ENCODE results near the gene FAM180A.

GRCh38 chr7:135734343-135734689, 14.3 kb downstream of the FAM180A start:
- TF ChIP-seq MXI1 (IDR thresholded peaks at IDR 0.05; ENCODE audit: low read depth, low read length) (no peak), ZNF609 (CRISPR knock-in tag; IDR thresholded peaks at IDR 0.05; ENCODE audit: borderline replicate concordance) (no peak), CTCF (IDR thresholded peaks at IDR 0.05 in 2 of 3, conservative IDR thresholded peaks at IDR 0.05 in 1 of 3; ENCODE audit: insufficient read depth in 2 of 3, low read depth in 1 of 3, low read length in 3 of 3) (no peak), JUND (IDR thresholded peaks at IDR 0.05; ENCODE audit: borderline replicate concordance, low read depth, low read length) (no peak), JUND (tag; IDR thresholded peaks at IDR 0.05; ENCODE audit: borderline replicate concordance, low read depth, low read length) (no peak), PTTG1 (tag; IDR thresholded peaks at IDR 0.05; ENCODE audit: low read depth) (no peak), RCOR1 (IDR thresholded peaks at IDR 0.05; ENCODE audit: borderline replicate concordance in 1 of 2, low read depth in 2 of 2, low read length in 2 of 2) (no peak), EZH2 (IDR thresholded peaks at IDR 0.05; ENCODE audit: borderline replicate concordance, low read depth, low read length) (no peak), ZNF766 (CRISPR knock-in tag; conservative IDR thresholded peaks at IDR 0.05) (no peak), ATF7 (IDR thresholded peaks at IDR 0.05) (no peak), RAD21 (CRISPR knock-in tag; conservative IDR thresholded peaks at IDR 0.05 in 1 of 2, IDR thresholded peaks at IDR 0.05 in 1 of 2) (no peak), POLR2AphosphoS5 (IDR thresholded peaks at IDR 0.05; ENCODE audit: control insufficient read depth, insufficient read depth, low read depth, low read length) (no peak), RBFOX2 (IDR thresholded peaks at IDR 0.05; ENCODE audit: low read depth, low read length) (no peak), NR2C2 (CRISPR knock-in tag; IDR thresholded peaks at IDR 0.05) (no peak), NR2C2 (tag; IDR thresholded peaks at IDR 0.05) (no peak)
- TF ChIP-seq, protein P1, sequence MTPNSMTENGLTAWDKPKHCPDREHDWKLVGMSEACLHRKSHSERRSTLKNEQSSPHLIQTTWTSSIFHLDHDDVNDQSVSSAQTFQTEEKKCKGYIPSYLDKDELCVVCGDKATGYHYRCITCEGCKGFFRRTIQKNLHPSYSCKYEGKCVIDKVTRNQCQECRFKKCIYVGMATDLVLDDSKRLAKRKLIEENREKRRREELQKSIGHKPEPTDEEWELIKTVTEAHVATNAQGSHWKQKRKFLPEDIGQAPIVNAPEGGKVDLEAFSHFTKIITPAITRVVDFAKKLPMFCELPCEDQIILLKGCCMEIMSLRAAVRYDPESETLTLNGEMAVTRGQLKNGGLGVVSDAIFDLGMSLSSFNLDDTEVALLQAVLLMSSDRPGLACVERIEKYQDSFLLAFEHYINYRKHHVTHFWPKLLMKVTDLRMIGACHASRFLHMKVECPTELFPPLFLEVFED (CRISPR knock-in tag; conservative IDR thresholded peaks at IDR 0.05): no peak

Data from K562 (cell line).